ENCODE measurements around the gene MAN1A2.
"Not testable (repeated sequence)": the region's sequence is repeated elsewhere in the genome, so short reads cannot be mapped to it uniquely, and the experiment has no call there.

The MAN1A2 gene

DNA sequence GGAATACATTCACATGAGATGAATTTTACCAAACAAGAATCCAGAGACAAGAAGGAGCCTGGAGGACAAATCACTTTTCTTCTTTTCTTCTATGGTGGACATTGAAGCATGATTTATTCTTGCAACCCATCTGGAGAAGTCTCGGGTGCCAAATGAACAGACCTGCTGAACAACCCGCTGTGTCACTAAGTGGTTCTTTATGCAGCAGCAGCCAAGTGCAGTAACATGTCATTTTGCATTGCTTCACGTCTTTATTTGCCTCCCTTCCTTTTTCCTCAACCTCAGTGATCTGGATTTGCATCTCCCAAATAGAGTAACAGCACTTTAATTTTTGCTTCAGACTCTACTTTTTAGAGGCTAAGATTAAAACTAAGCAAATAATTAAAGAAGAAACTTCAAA lies 188.6 kb downstream of the MAN1A2 start:
- TF ChIP-seq, protein P1, sequence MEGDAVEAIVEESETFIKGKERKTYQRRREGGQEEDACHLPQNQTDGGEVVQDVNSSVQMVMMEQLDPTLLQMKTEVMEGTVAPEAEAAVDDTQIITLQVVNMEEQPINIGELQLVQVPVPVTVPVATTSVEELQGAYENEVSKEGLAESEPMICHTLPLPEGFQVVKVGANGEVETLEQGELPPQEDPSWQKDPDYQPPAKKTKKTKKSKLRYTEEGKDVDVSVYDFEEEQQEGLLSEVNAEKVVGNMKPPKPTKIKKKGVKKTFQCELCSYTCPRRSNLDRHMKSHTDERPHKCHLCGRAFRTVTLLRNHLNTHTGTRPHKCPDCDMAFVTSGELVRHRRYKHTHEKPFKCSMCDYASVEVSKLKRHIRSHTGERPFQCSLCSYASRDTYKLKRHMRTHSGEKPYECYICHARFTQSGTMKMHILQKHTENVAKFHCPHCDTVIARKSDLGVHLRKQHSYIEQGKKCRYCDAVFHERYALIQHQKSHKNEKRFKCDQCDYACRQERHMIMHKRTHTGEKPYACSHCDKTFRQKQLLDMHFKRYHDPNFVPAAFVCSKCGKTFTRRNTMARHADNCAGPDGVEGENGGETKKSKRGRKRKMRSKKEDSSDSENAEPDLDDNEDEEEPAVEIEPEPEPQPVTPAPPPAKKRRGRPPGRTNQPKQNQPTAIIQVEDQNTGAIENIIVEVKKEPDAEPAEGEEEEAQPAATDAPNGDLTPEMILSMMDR (IDR thresholded peaks at IDR 0.05; ENCODE audit: low read length, missing control alignments), result no peak
- H3K4me3 ChIP-seq (replicated peaks; ENCODE audit: low read depth, low read length), result no peak overlapping the region
- no peak for DNase-seq (ENCODE audit: low read depth)

DNA sequence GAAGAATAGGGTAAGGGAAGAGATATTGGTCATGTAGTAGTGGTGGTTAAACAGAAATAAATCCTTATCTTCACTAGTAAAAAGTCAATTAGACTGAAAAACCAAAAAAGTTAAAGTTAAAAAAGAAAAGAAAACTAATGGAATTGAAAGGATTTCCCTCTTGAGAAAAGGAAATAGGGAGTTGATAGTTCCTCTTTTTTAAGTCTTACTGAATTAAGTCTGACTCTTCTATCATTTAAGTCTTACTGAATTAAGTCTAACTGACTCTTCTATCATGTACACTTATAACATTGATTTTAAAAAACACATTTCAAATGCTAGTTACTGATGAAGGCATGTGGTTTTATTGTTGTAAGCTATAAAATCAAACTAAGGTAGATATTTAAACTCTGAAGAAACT lies 189.1 kb downstream of the MAN1A2 start:
- H3K4me3 ChIP-seq (replicated peaks; ENCODE audit: low read depth, low read length), result no peak overlapping the region
- DNase-seq (ENCODE audit: low read depth), result no peak
- TF ChIP-seq, protein P1 (IDR thresholded peaks at IDR 0.05; ENCODE audit: low read length, missing control alignments), result no peak

DNA sequence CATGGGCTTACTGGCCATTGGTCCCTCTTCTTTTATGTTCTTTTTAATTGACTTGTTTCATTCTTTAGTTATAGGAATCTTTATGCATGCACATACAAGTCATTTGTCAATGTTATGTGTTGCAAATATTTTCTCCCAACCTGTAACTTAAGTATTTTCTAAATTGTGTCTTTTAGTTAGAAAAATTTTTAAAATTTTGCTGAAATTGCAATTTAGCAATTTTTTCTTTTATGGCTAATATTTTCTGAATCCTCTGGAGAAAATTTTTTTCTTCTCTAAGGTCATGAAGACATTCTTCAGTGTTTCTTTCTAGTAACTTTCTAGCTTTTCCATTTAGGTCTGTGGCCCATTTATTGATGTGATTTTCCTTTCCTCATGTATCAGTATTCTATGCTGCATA lies 189.7 kb downstream of the MAN1A2 start:
- no peak for DNase-seq (ENCODE audit: low read depth)
- TF ChIP-seq, protein P1 (IDR thresholded peaks at IDR 0.05; ENCODE audit: low read length, missing control alignments), result no peak
- no peak overlapping the region for H3K4me3 ChIP-seq (replicated peaks; ENCODE audit: low read depth, low read length)

DNA sequence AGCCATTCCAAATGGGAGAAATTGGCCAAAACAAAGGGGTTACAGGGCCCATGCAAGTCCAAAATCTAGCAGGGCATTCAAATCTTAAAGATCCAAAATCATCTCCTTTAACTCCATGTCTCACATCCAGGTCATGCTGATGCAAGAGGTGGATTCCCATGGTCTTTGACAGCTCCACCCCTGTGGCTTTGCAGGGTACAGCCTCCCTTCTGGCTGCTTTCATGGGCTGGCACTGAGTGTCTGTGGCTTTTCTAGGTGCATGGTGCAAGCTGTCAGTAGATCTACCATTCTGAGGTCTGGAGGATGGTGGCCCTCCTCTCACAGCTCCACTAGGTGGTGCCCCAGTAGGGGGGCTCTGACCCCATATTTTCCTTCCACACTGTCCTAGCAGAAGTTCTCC lies 191.2 kb downstream of the MAN1A2 start:
- DNase-seq (ENCODE audit: low read depth); H3K4me3 ChIP-seq (replicated peaks; ENCODE audit: low read depth, low read length): not testable (repeated sequence)

DNA sequence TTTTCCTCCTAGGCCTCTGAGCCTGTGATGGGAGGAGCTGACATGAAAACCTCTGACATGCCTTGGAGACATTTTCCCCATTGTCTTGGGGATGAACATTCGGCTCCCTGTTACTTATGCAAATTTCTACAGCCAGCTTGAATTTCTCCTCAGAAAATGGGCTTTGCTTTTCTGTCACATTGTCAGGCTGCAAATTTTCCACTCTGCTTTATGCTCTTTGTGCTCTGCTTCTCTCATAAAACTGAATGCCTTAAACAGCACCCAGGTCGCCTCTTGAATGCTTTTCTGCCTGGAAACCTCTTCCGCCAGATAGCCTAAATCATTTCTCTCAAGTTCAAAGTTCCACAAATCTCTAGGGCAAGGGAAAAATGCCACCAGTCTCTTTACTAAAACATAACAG lies 191.9 kb downstream of the MAN1A2 start:
- DNase-seq (ENCODE audit: low read depth), result no peak
- H3K4me3 ChIP-seq (replicated peaks; ENCODE audit: low read depth, low read length), result no peak overlapping the region
- TF ChIP-seq, protein P1 (IDR thresholded peaks at IDR 0.05; ENCODE audit: low read length, missing control alignments), result no peak

DNA sequence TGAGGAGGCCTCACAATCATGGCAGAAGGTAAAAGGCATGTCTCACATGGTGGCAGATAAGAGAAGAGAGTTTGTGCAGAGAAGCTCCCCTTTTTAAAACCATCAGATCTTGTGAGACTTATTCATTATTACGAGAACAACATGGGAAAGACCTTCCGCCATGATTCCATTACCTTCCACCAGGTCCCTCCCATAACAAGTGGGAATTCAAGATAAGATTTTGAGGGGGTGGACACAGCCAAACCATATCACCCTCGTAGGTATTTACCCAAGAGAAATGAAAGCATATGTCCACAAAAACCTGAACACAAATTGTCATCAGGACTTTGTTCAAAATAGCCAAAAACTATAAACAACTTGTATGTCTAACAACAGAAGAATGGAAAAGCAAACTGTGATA lies 192.7 kb downstream of the MAN1A2 start:
- no peak for DNase-seq (ENCODE audit: low read depth)
- TF ChIP-seq, protein P1 (IDR thresholded peaks at IDR 0.05; ENCODE audit: low read length, missing control alignments), result no peak
- H3K4me3 ChIP-seq (replicated peaks; ENCODE audit: low read depth, low read length), result no peak overlapping the region

DNA sequence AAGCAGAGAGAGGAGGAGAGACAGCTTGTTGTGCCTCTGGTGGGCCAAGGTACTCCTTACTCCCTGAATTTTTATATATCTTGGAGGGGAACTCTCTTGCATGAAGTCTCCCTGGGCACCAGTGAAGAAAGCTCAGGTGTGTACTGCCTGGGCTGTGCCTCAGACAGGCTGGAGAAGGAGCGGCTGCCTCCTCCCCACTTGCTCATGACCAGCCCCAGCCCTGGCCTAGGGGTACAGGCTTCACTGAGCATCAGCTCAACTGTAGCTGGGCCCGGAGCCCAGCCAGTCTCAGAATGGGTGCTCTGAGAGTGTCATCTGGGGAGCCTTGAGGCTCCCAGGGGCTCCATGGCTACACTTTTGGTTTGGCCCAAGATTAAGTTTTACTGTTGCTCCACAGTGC lies 193.8 kb downstream of the MAN1A2 start:
- TF ChIP-seq, protein P1 (IDR thresholded peaks at IDR 0.05; ENCODE audit: low read length, missing control alignments), result no peak
- no peak overlapping the region for H3K4me3 ChIP-seq (replicated peaks; ENCODE audit: low read depth, low read length)
- DNase-seq (ENCODE audit: low read depth), result no peak

DNA sequence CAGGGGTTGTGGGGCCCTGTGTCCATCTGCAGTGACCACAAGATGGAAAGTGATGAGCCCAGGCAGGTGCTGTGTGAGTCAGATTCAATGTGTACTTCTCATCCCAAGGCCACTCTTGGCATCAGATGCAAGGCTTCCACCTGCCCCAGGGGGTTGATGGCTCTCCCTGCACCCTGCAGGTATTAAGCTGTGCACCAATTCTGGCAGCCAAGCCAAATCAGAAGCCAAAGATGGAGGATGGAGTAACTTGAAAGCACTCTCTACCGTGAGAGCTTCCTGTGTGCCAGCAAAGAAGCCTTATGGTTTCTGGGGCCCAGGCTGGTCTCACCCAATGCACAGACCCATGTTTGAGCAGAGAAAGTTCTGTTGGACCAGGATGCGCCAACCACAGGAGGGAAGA lies 194.3 kb downstream of the MAN1A2 start:
- no peak overlapping the region for H3K4me3 ChIP-seq (replicated peaks; ENCODE audit: low read depth, low read length)
- TF ChIP-seq, protein P1 (IDR thresholded peaks at IDR 0.05; ENCODE audit: low read length, missing control alignments), result no peak
- DNase-seq (ENCODE audit: low read depth), result no peak

All from fibroblast of pulmonary artery (primary cell).